Loucy (cell line): Measurements from ENCODE around the gene NCR2.

ENCODE experiments used
- H2AFZ ChIP-seq: fragments of 200-600 bp; sonication (generic); 2 replicates; pipeline ENCODE4 v1.6.0; 2016; ENCODE audit warnings: antibody characterized with exemption, mild to moderate bottlenecking, low read length, moderate library complexity
- H3F3A ChIP-seq: fragments of 200-600 bp; 2 replicates; pipeline ENCODE4 v1.6.0; 2016; ENCODE audit warnings: antibody characterized with exemption, low read depth, mild to moderate bottlenecking
- H3K27me3 ChIP-seq: fragments of 200-600 bp; sonication (generic); 2 replicates; pipeline ENCODE4 v1.6.1; 2014; ENCODE audit warnings: low read length, mild to moderate bottlenecking; ENCODE audit not compliant: insufficient read depth, poor library complexity, severe bottlenecking
- H3K36me3 ChIP-seq: fragments of 200-600 bp; sonication (generic); 2 replicates; pipeline ENCODE4 v1.6.1; 2016; ENCODE audit warnings: low read length; ENCODE audit not compliant: insufficient read depth
- H3K4me1 ChIP-seq: fragments of 200-600 bp; sonication (generic); 2 replicates; pipeline ENCODE4 v1.5.1; 2014; ENCODE audit warnings: low read length, mild to moderate bottlenecking; ENCODE audit not compliant: insufficient read depth, poor library complexity, severe bottlenecking
- H3K4me2 ChIP-seq: fragments of 200-600 bp; sonication (generic); 2 replicates; pipeline ENCODE4 v1.6.0; 2014; ENCODE audit warnings: antibody characterized with exemption, low read length, low read depth, mild to moderate bottlenecking; ENCODE audit not compliant: poor library complexity, severe bottlenecking
- H3K4me3 ChIP-seq: fragments of 200-600 bp; sonication (generic); 2 replicates; pipeline ENCODE4 v1.5.1; 2014; ENCODE audit warnings: low read length, mild to moderate bottlenecking, mixed read lengths; ENCODE audit not compliant: poor library complexity, severe bottlenecking
- H3K79me2 ChIP-seq: fragments of 200-600 bp; sonication (generic); 2 replicates; pipeline ENCODE4 v1.6.1; 2014; ENCODE audit warnings: low read length; ENCODE audit not compliant: insufficient read depth
- H3K9ac ChIP-seq: fragments of 200-600 bp; sonication (generic); 2 replicates; pipeline ENCODE4 v1.6.0; 2014; ENCODE audit warnings: mild to moderate bottlenecking, low read depth, low read length, moderate library complexity; ENCODE audit not compliant: poor library complexity, severe bottlenecking
- H3K9me2 ChIP-seq: fragments of 200-600 bp; sonication (generic); replicated peaks from 2 replicates; pipeline ENCODE4 v1.6.1; 2016; ENCODE audit warnings: low read depth, low read length, mixed read lengths
- H3K9me3 ChIP-seq: fragments of 200-600 bp; sonication (generic); 2 replicates; pipeline ENCODE4 v1.6.1; 2014; ENCODE audit warnings: mild to moderate bottlenecking, antibody characterized with exemption, low read length, low read depth; ENCODE audit not compliant: insufficient read depth
- H4K20me1 ChIP-seq: fragments of 200-600 bp; sonication (generic); 2 replicates; pipeline ENCODE4 v1.6.0; 2014; ENCODE audit warnings: antibody characterized with exemption, low read length, mild to moderate bottlenecking; ENCODE audit not compliant: insufficient read depth, poor library complexity, severe bottlenecking
- CTCF ChIP-seq: fragments of 200-600 bp; sonication (generic); conservative IDR thresholded peaks from 2 replicates; pipeline ENCODE4 v1.5.1; 2014; ENCODE audit warnings: mild to moderate bottlenecking, antibody characterized with exemption, low read length
- EZH2phosphoT487 ChIP-seq: fragments of 200-600 bp; IDR thresholded peaks from 2 replicates; pipeline ENCODE4 v1.6.1; 2018; ENCODE audit warnings: antibody characterized with exemption, mild to moderate bottlenecking, moderate library complexity, borderline replicate concordance

Gene NCR2

GRCh38 chr6:41372832-41373626, 37.6 kb downstream of the NCR2 start:
- TF ChIP-seq CTCF: no peak
- no peak for TF ChIP-seq EZH2phosphoT487
- peak overlapping the region; percentile 76 for H3K4me3 ChIP-seq

GRCh38 chr6:41373627-41373918, 38.2 kb downstream of the NCR2 start:
- H2AFZ ChIP-seq: no peak overlapping the region
- no peaks in the 10 kb centered on the region for H3K9me2 ChIP-seq
- H3F3A ChIP-seq: no peaks in the 10 kb centered on the region
- no peaks in the 10 kb centered on the region for H3K9me3 ChIP-seq
- TF ChIP-seq EZH2phosphoT487 (no peak), CTCF (no peak)
- no peaks in the 10 kb centered on the region for H3K79me2 ChIP-seq
- H3K9ac ChIP-seq: no peak overlapping the region
- no peaks in the 10 kb centered on the region for H3K36me3 ChIP-seq
- H4K20me1 ChIP-seq: no peaks in the 10 kb centered on the region
- H3K4me2 ChIP-seq: no peak overlapping the region
- no peak overlapping the region for H3K4me3 ChIP-seq
- H3K4me1 ChIP-seq: peaks cover 21% of the 10 kb centered on the region
- no peaks in the 10 kb centered on the region for H3K27me3 ChIP-seq

More at GRCh38 chr6:41372832-41373626, 37.6 kb downstream of the NCR2 start:
- Histone ChIP-seq H3K9ac (peak overlapping the region; percentile 90), H3K4me1 (peaks cover 23% of the 10 kb centered on the region), H4K20me1 (no peaks in the 10 kb centered on the region), H3K9me2 (no peaks in the 10 kb centered on the region), H3K4me2 (peak overlapping the region; percentile 89), H3F3A (no peaks in the 10 kb centered on the region), H3K27me3 (no peaks in the 10 kb centered on the region), H3K36me3 (no peaks in the 10 kb centered on the region), H3K79me2 (no peaks in the 10 kb centered on the region), H3K9me3 (no peaks in the 10 kb centered on the region), H2AFZ (no peak overlapping the region)

DNA sequence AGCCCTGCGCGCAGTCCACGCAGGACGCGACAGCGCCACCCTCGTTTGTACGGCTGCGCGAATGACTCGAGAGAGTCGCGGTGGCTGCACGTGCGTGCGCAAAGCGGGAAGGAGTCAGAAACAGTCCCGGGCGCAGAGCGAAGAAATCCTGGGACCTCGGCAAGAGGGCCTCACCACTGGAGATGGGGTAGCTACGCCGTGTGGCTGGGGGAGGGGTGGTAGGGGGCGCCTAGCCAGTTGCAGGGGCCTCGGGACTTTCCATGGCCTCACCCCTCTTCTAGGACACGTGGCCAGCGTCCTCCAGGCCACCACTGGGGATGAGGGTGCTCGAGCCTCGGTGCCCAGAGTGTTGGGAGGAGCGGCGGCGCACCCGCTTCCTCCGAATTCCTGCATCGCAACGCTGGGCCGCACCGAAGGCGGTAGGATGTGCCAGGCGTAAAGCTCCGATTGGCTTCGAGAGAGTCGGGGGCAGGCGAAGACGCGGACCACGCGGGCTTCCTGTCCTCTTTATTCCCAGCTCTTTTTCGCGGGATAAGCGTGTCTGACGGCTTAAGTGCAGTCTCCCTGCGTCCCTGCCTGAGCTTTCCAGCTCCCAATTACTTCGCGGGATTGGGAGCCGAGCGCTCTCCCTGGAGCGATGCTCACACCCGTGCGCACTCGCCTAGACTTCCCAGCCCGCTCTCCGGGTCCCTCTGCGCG, 38.7 kb downstream of the NCR2 start:
- Histone ChIP-seq H2AFZ (no peak overlapping the region), H3K4me1 (peaks cover 21% of the 10 kb centered on the region), H3K4me3 (no peak overlapping the region), H3K9ac (no peak overlapping the region), H3K79me2 (no peaks in the 10 kb centered on the region), H4K20me1 (no peaks in the 10 kb centered on the region), H3F3A (no peaks in the 10 kb centered on the region), H3K9me2 (no peaks in the 10 kb centered on the region), H3K4me2 (no peak overlapping the region), H3K36me3 (no peaks in the 10 kb centered on the region), H3K27me3 (no peaks in the 10 kb centered on the region), H3K9me3 (no peaks in the 10 kb centered on the region)
- TF ChIP-seq EZH2phosphoT487 (no peak), CTCF (no peak)
